IPS-NIHi7 (cell line): ENCODE data around the gene INO80C.
A peak's percentile ranks its signal among the peaks of the same experiment; 100 is the strongest.

Experiments used
- DNase-seq: peaks from one replicate; pipeline ENCODE4 v3.0.0; 2012; ENCODE audit warnings: mixed read lengths; ENCODE audit errors: extremely low spot score

INO80C gene

GRCh38 chr18:35513181-35513936, 15.6 kb upstream of the INO80C start:
- peak; percentile 63 for DNase-seq

- no peak for DNase-seq
Measured at GRCh38 chr18:35512761-35513160, 15.0 kb upstream of the INO80C start.

GRCh38 chr18:35511833-35512232, 14.1 kb upstream of the INO80C start:
- no peak for DNase-seq

- DNase-seq = no peak
Measured at GRCh38 chr18:35511428-35511827, 13.7 kb upstream of the INO80C start.

GRCh38 chr18:35510076-35510651, 12.4 kb upstream of the INO80C start:
- DNase-seq = no peak

GRCh38 chr18:35508746-35509338, 11.1 kb upstream of the INO80C start:
- no peak for DNase-seq

GRCh38 chr18:35508030-35508429, 10.3 kb upstream of the INO80C start:
- no peak for DNase-seq

GRCh38 chr18:35507623-35508022, 9.9 kb upstream of the INO80C start:
- DNase-seq = no peak

- DNase-seq = no peak
Measured at GRCh38 chr18:35507192-35507591, 9.4 kb upstream of the INO80C start.

- no peak for DNase-seq
Measured at GRCh38 chr18:35506024-35506712, 8.4 kb upstream of the INO80C start.

- no peak for DNase-seq
Measured at GRCh38 chr18:35504996-35505395, 7.2 kb upstream of the INO80C start.

GRCh38 chr18:35502052-35502451, 4.3 kb upstream of the INO80C start:
- no peak for DNase-seq

GRCh38 chr18:35501369-35501768, 3.6 kb upstream of the INO80C start:
- DNase-seq = no peak

- no peak for DNase-seq
Measured at GRCh38 chr18:35500113-35500512, 2.4 kb upstream of the INO80C start.

GRCh38 chr18:35497027-35497369, 762 bp downstream of the INO80C start:
- no peak for DNase-seq

- DNase-seq = no peak
Measured at GRCh38 chr18:35495536-35496314, 2.0 kb downstream of the INO80C start.

GRCh38 chr18:35494251-35495220, 3.2 kb downstream of the INO80C start:
- DNase-seq = no peak

GRCh38 chr18:35491700-35492077, 6.1 kb downstream of the INO80C start:
- DNase-seq = peak; percentile 38

- DNase-seq = no peak
Measured at GRCh38 chr18:35490894-35491699, 6.7 kb downstream of the INO80C start.

GRCh38 chr18:35489913-35490490, 7.8 kb downstream of the INO80C start:
- no peak for DNase-seq
